GM12878 (cell line): Measurements from ENCODE around the gene EPM2AIP1. TPM values are rescaled to one million over a fixed set of nuclear protein-coding genes. Genes with fewer than 3 reads are reported as not detected.

Experiments
- ATF7 ChIP-seq: fragments of 450-650 bp; IDR thresholded peaks from 2 replicates; pipeline ENCODE4 v1.6.1; 2016; ENCODE audit warnings: low read depth, mild to moderate bottlenecking
- BCL11A ChIP-seq: IDR thresholded peaks from 2 replicates; pipeline ENCODE4 v1.6.1; 2011; ENCODE audit warnings: low read depth, low read length
- CHD2 ChIP-seq: IDR thresholded peaks from 2 replicates; pipeline ENCODE4 v1.6.1; 2011; ENCODE audit warnings: low read depth, low read length, improper control_type of control experiment, borderline replicate concordance
- EP300 ChIP-seq, 2 experiments: fragments of 150-350 bp in 1 of 2; IDR thresholded peaks; 2 replicates each; pipeline ENCODE4 v1.6.1; 2011 to 2012; ENCODE audit warnings: low read depth in 2 of 2, low read length in 2 of 2, borderline replicate concordance in 1 of 2, improper control_type of control experiment in 1 of 2, inconsistent platforms in 1 of 2; ENCODE audit not compliant: control insufficient read depth in 1 of 2
- IKZF2 ChIP-seq, 2 experiments: fragments of 450-650 bp; IDR thresholded peaks; 2 replicates each; pipeline ENCODE4 v1.6.1; 2017; ENCODE audit warnings: mild to moderate bottlenecking in 2 of 2, moderate library complexity in 2 of 2
- JUND ChIP-seq: IDR thresholded peaks from 2 replicates; pipeline ENCODE4 v1.6.1; 2012; ENCODE audit warnings: low read depth, mild to moderate bottlenecking, low read length, improper control_type of control experiment, moderate library complexity
- KLF5 ChIP-seq: fragments of 450-650 bp; IDR thresholded peaks from 2 replicates; pipeline ENCODE4 v1.6.1; 2014; ENCODE audit warnings: mild to moderate bottlenecking; ENCODE audit not compliant: partially characterized antibody
- MYB ChIP-seq: fragments of 150-350 bp; IDR thresholded peaks from 2 replicates; pipeline ENCODE4 v1.6.1; 2014; ENCODE audit warnings: mild to moderate bottlenecking, low read depth, low read length, borderline replicate concordance
- NFYB ChIP-seq: IDR thresholded peaks from 2 replicates; pipeline ENCODE4 v1.6.1; 2011; ENCODE audit warnings: low read depth, mild to moderate bottlenecking, low read length, improper control_type of control experiment, moderate library complexity; ENCODE audit not compliant: insufficient read depth
- POLR2A ChIP-seq: IDR thresholded peaks from 2 replicates; pipeline ENCODE4 v1.6.1; 2011; ENCODE audit warnings: low read depth, mild to moderate bottlenecking, low read length
- POLR2AphosphoS5 ChIP-seq: IDR thresholded peaks from 2 replicates; pipeline ENCODE4 v1.6.1; 2011; ENCODE audit warnings: mild to moderate bottlenecking, low read length, inconsistent platforms
- RFX5 ChIP-seq: IDR thresholded peaks from 2 replicates; pipeline ENCODE4 v1.6.1; 2011; ENCODE audit warnings: low read depth, low read length, improper control_type of control experiment
- SIX5 ChIP-seq: IDR thresholded peaks from 2 replicates; pipeline ENCODE4 v1.6.1; 2011; ENCODE audit warnings: mild to moderate bottlenecking, low read depth, low read length, moderate library complexity; ENCODE audit not compliant: severe bottlenecking
- SKIL ChIP-seq: fragments of 450-650 bp; IDR thresholded peaks from 2 replicates; pipeline ENCODE4 v1.6.1; 2017; ENCODE audit warnings: mild to moderate bottlenecking, low read depth, inconsistent platforms; ENCODE audit not compliant: poor library complexity, severe bottlenecking
- SMC3 ChIP-seq: IDR thresholded peaks from 2 replicates; pipeline ENCODE4 v1.6.1; 2011; ENCODE audit warnings: low read length, improper control_type of control experiment, borderline replicate concordance
- TCF12 ChIP-seq: IDR thresholded peaks from 2 replicates; pipeline ENCODE4 v1.6.1; 2011; ENCODE audit warnings: low read depth, mild to moderate bottlenecking, low read length
- YBX1 ChIP-seq: fragments of 450-650 bp; IDR thresholded peaks from 2 replicates; pipeline ENCODE4 v1.6.1; 2016; ENCODE audit warnings: antibody characterized with exemption
- polyA plus RNA-seq, 11 experiments: library from polyadenylated mRNA; depleted of rRNA in 4 of 11; unstranded in 6 of 11; stranded (reverse) in 5 of 11; fragments of >200 nt; fragmentation: Nextera tagmentation in 4 of 11; fragmentation: Illumina TruSeq in 1 of 11; extraction: Ambion mirVana in 4 of 11; extraction: Trizol in 1 of 11; gene quantifications; 1 replicate in 1 of 11; 2 replicates in 10 of 11; pipeline versions ENCODE4 v1.2.1 to v1.2.3, GENCODE V29; 2011 to 2016; ENCODE audit warnings: inconsistent platforms in 2 of 11, missing spikeins in 2 of 11, low read depth in 1 of 11
- total RNA-seq, 4 experiments: library from RNA; depleted of rRNA in 3 of 4; stranded (reverse); fragments of >200 nt in 3 of 4; fragmentation: Illumina TruSeq in 1 of 4; extraction: Trizol in 1 of 4; gene quantifications; 2 replicates each; pipeline versions ENCODE4 v1.2.1 to v1.2.3, GENCODE V29; 2013 to 2021

Gene EPM2AIP1
- total and polyA plus RNA-seq, 10 of the 15 experiments (the other 5 are each of a cell fraction or from before 2014, with no cell fraction given): 5.5 to 31.9 (median 21.8) TPM

GRCh38 chr3:37024820-37025405 lies 32.0 kb upstream of the EPM2AIP1 start (continued):
- TF ChIP-seq SKIL (no peak), MYB (no peak), POLR2A (no peak), IKZF2 (IDR thresholded peaks at IDR 0.05) (peak; percentile 59 to 72), SMC3 (no peak), POLR2AphosphoS5 (no peak), BCL11A (peak; percentile 61), NFYB (no peak), YBX1 (no peak), ATF7 (no peak), TCF12 (no peak), EP300 (IDR thresholded peaks at IDR 0.05; ENCODE audit: borderline replicate concordance in 1 of 2, control insufficient read depth in 1 of 2, low read depth in 2 of 2, low read length in 2 of 2) (no peak), RFX5 (no peak), CHD2 (no peak), SIX5 (no peak), JUND (no peak), KLF5 (no peak)
